HL-60 (cell line): Measurements from ENCODE around the gene ZDHHC12.

Experiments
- DNase-seq, 2 experiments: peaks; one replicate each; pipeline ENCODE4 v3.0.0-alpha.2; 2010 to 2020; ENCODE audit warnings: low read depth in 1 of 2, low spot score in 1 of 2
- H3K27ac ChIP-seq: fragments of 250-450 bp; sonication (Bioruptor Pico); replicated peaks from 2 replicates; pipeline ENCODE4 v1.5.1; 2020; ENCODE audit warnings: mild to moderate bottlenecking, moderate library complexity
- H3K27me3 ChIP-seq: fragments of 250-450 bp; sonication (Bioruptor Pico); 2 replicates; pipeline ENCODE4 v1.5.1; 2021; ENCODE audit warnings: mild to moderate bottlenecking, moderate library complexity; ENCODE audit not compliant: insufficient read depth, poor library complexity, severe bottlenecking
- H3K4me3 ChIP-seq: replicated peaks from 2 replicates; pipeline ENCODE4 v1.5.1; 2011; ENCODE audit warnings: mild to moderate bottlenecking, control low read depth, low read length; ENCODE audit not compliant: insufficient read depth
- CTCF ChIP-seq: IDR thresholded peaks from one replicate; pipeline ENCODE4 v1.5.1; 2011; ENCODE audit warnings: low read length, control low read depth, inconsistent platforms; ENCODE audit not compliant: insufficient read depth
- GABPA ChIP-seq: IDR thresholded peaks from 2 replicates; pipeline ENCODE4 v1.6.1; 2012; ENCODE audit warnings: low read depth
- POLR2AphosphoS5 ChIP-seq: IDR thresholded peaks from 2 replicates; pipeline ENCODE4 v1.6.1; 2012; ENCODE audit warnings: low read depth
- REST ChIP-seq: IDR thresholded peaks from 2 replicates; pipeline ENCODE4 v1.6.1; 2012; ENCODE audit warnings: low read depth; ENCODE audit not compliant: insufficient replicate concordance
- SPI1 ChIP-seq: IDR thresholded peaks from 2 replicates; pipeline ENCODE4 v1.6.1; 2012; ENCODE audit warnings: low read depth, mild to moderate bottlenecking, borderline replicate concordance

ZDHHC12 gene

DNA sequence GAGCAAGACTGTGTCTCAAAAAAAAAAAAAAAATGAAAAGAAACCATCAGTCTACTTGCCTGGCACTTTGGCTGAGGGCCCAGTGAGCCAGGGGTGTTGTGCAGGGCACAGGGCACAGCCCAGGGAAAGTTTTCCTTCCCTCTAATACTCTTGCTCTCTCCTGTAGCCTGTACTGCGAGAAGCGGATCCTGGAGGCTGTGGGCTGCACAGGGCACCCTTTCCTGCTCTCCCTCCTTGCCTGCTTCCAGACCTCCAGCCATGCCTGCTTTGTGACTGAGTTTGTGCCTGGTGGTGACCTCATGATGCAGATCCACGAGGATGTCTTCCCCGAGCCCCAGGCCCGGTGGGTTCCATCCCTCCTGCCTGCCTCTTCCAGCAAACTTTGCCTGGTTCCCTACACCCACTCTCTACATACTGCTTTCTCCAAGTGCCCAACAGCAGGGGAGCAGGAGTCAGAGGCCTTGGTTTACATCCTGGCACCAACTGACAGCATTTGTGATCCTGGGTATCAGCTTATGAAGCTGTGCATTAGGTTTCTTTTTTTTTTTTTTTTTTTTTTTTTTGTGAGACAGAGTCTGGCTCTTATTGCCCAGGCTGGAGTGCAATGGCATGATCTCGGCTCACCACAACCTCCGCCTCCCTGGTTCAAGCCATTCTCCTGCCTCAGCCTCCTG is 7.2 kb downstream of the ZDHHC12 start:
- Histone ChIP-seq H3K4me3 (no peak overlapping the region), H3K27me3 (no peaks in the 10 kb centered on the region), H3K27ac (no peak overlapping the region)
- no peak for DNase-seq
- TF ChIP-seq POLR2AphosphoS5 (no peak), GABPA (no peak), REST (no peak), CTCF (no peak), SPI1 (no peak)

DNA sequence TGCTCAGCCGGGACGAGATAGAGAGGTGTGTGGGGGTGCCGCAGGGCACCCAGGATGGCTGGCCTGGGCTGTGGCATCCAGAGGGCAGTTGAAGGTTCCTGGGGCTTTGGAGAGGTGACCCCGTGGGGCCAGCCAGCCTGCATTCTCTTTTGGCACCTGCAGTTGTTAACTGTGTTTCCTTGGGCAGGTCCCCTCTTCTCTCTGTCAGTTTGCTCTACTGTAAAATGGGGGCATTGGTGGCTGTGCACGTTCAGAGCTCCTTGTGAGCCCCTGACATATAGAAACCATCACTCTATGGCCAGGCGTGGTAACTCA is 8.5 kb downstream of the ZDHHC12 start:
- H3K27ac ChIP-seq: no peak overlapping the region
- no peak overlapping the region for H3K4me3 ChIP-seq
- no peaks in the 10 kb centered on the region for H3K27me3 ChIP-seq
- TF ChIP-seq REST: no peak
- no peak for TF ChIP-seq POLR2AphosphoS5
- TF ChIP-seq CTCF: no peak
- TF ChIP-seq GABPA: no peak
- no peak for TF ChIP-seq SPI1
- no peak for DNase-seq

GRCh38 chr9:128714586-128715435 is 9.1 kb downstream of the ZDHHC12 start:
- Histone ChIP-seq H3K27me3 (no peaks in the 10 kb centered on the region), H3K27ac (no peak overlapping the region), H3K4me3 (no peak overlapping the region)
- TF ChIP-seq SPI1 (no peak), CTCF (no peak), POLR2AphosphoS5 (no peak), REST (no peak), GABPA (no peak)
- no peak for DNase-seq
